H1 (cell line): Measurements from ENCODE around the gene PPP2R2B. TPM values are rescaled to one million over a fixed set of nuclear protein-coding genes. Genes with fewer than 3 reads are reported as not detected.

Experiments used
- CTCF ChIA-PET: fragments of 300-600 bp; sonication (Branson Sonifier 250); formaldehyde crosslinking; loops from one replicate; lab custom pipeline; 2021; ENCODE audit not compliant: partially characterized antibody; lab: Charles Lee
- POLR2A ChIA-PET: fragments of 300-600 bp; sonication (Branson Sonifier 250); formaldehyde crosslinking; loops from one replicate; lab custom pipeline; 2021; ENCODE audit warnings: inconsistent platforms; ENCODE audit not compliant: partially characterized antibody; lab: Charles Lee
- DNase-seq, 2 experiments: peaks; one replicate each; pipeline versions ENCODE4 v3.0.0 to v3.0.0-alpha.2; 2010 to 2022; ENCODE audit warnings: low spot score in 2 of 2, low read depth in 1 of 2, mixed read lengths in 1 of 2
- FAIRE-seq: peaks from 2 replicates; lab custom pipeline; 2011; peaks lifted over from hg19 to GRCh38; lab: Jason Lieb, UNC
- H2AFZ ChIP-seq: 2 replicates; pipeline ENCODE4 v1.8.1; 2012; ENCODE audit warnings: low read length, inconsistent platforms
- H2AK5ac ChIP-seq: 2 replicates; pipeline ENCODE4 v1.6.1; 2013; ENCODE audit warnings: low read depth, low read length
- H2BK120ac ChIP-seq: replicated peaks from 2 replicates; pipeline ENCODE3; 2013; ENCODE audit warnings: low read depth, low read length, inconsistent platforms
- H2BK12ac ChIP-seq: 2 replicates; pipeline ENCODE4 v1.6.1; 2013; ENCODE audit warnings: low read depth, low read length
- H2BK15ac ChIP-seq: 2 replicates; pipeline ENCODE4 v1.6.1; 2013; ENCODE audit warnings: low read length
- H2BK20ac ChIP-seq: 2 replicates; pipeline ENCODE4 v1.6.1; 2013; ENCODE audit warnings: low read length
- H2BK5ac ChIP-seq: 2 replicates; pipeline ENCODE4 v1.6.1; 2013; ENCODE audit warnings: low read depth, low read length
- H3K14ac ChIP-seq: 2 replicates; pipeline ENCODE4 v1.6.1; 2013; ENCODE audit warnings: inconsistent platforms; ENCODE audit not compliant: insufficient read length
- H3K18ac ChIP-seq: 2 replicates; pipeline ENCODE4 v1.6.1; 2013; ENCODE audit warnings: low read length; ENCODE audit errors: extremely low read depth
- H3K23ac ChIP-seq: 2 replicates; pipeline ENCODE4 v1.6.1; 2013; ENCODE audit warnings: inconsistent platforms; ENCODE audit not compliant: insufficient read length
- H3K23me2 ChIP-seq: 2 replicates; pipeline ENCODE4 v1.6.1; 2013; ENCODE audit warnings: low read depth, low read length
- H3K27ac ChIP-seq: 2 replicates; pipeline ENCODE4 v1.6.1; 2011; ENCODE audit warnings: low read depth, low read length, inconsistent platforms
- H3K27me3 ChIP-seq, 4 experiments: replicated peaks in 1 of 4; 1 replicate in 1 of 4; 2 replicates in 3 of 4; pipeline versions ENCODE4 v1.6.1 to v1.8.1; 2011 to 2013; ENCODE audit warnings: low read length in 3 of 4, mild to moderate bottlenecking in 3 of 4, inconsistent platforms in 2 of 4, mixed read lengths in 2 of 4, moderate library complexity in 1 of 4; ENCODE audit not compliant: control insufficient read depth in 3 of 4, insufficient read depth in 3 of 4; ENCODE audit errors: extremely low read depth in 1 of 4
- H3K36me3 ChIP-seq, 4 experiments: 2 replicates each; pipeline versions ENCODE4 v1.6.1 to v1.8.1; 2011 to 2013; ENCODE audit warnings: mild to moderate bottlenecking in 4 of 4, low read length in 3 of 4, moderate library complexity in 2 of 4, control low read depth in 1 of 4, inconsistent platforms in 1 of 4; ENCODE audit not compliant: insufficient read depth in 4 of 4, control insufficient read depth in 2 of 4
- H3K4ac ChIP-seq: replicated peaks from 2 replicates; pipeline ENCODE3; 2013; ENCODE audit warnings: low read length, low read depth, mixed read lengths, inconsistent platforms; ENCODE audit not compliant: insufficient read length
- H3K4me1 ChIP-seq, 4 experiments: replicated peaks in 1 of 4; 1 replicate in 1 of 4; 2 replicates in 3 of 4; pipeline versions ENCODE4 v1.6.1 to v1.8.1; 2011 to 2013; ENCODE audit warnings: low read length in 3 of 4, inconsistent platforms in 2 of 4, mixed read lengths in 1 of 4; ENCODE audit not compliant: insufficient read depth in 4 of 4, control insufficient read depth in 3 of 4
- H3K4me2 ChIP-seq, 2 experiments: 2 replicates each; pipeline versions ENCODE4 v1.6.1 to v1.8.1; 2011 to 2013; ENCODE audit warnings: low read depth in 2 of 2, low read length in 2 of 2, control low read depth in 1 of 2, inconsistent platforms in 1 of 2, mild to moderate bottlenecking in 1 of 2; ENCODE audit not compliant: insufficient read depth in 1 of 2
- H3K4me3 ChIP-seq, 4 experiments: fragments of 200-600, 300-600 bp in 1 of 4; sonication (generic), shearing (Covaris generic), sonication (Bioruptor Twin) in 1 of 4; 2 replicates each; pipeline versions ENCODE4 v1.5.1 to v1.8.1; 2011 to 2016; ENCODE audit warnings: low read length in 4 of 4, low read depth in 3 of 4, control low read depth in 2 of 4, inconsistent platforms in 2 of 4, mild to moderate bottlenecking in 2 of 4, mixed read lengths in 1 of 4, moderate library complexity in 1 of 4; ENCODE audit not compliant: insufficient read depth in 2 of 4; ENCODE audit errors: extremely low read depth in 1 of 4
- H3K56ac ChIP-seq: replicated peaks from 2 replicates; pipeline ENCODE3; 2013; ENCODE audit warnings: low read depth, mild to moderate bottlenecking, mixed read lengths, low read length, inconsistent platforms; ENCODE audit not compliant: insufficient read length
- H3K79me1 ChIP-seq: 2 replicates; pipeline ENCODE4 v1.6.1; 2013; ENCODE audit warnings: low read depth, low read length, control low read depth
- H3K79me2 ChIP-seq, 2 experiments: 2 replicates each; pipeline versions ENCODE4 v1.6.1 to v1.8.1; 2012 to 2013; ENCODE audit warnings: low read length in 2 of 2, mild to moderate bottlenecking in 2 of 2, inconsistent platforms in 1 of 2; ENCODE audit not compliant: insufficient read depth in 2 of 2, control insufficient read depth in 1 of 2
- H3K9ac ChIP-seq, 4 experiments: replicated peaks in 1 of 4; 1 replicate in 1 of 4; 2 replicates in 3 of 4; pipeline versions ENCODE4 v1.6.1 to v1.8.1; 2011 to 2013; ENCODE audit warnings: low read depth in 3 of 4, low read length in 3 of 4, control low read depth in 2 of 4, mild to moderate bottlenecking in 2 of 4, moderate library complexity in 2 of 4, inconsistent platforms in 1 of 4; ENCODE audit errors: extremely low read depth in 1 of 4
- H3K9me3 ChIP-seq, 2 experiments: 2 replicates each; pipeline versions ENCODE4 v1.6.1 to v1.8.1; 2012 to 2013; ENCODE audit warnings: mild to moderate bottlenecking in 2 of 2, moderate library complexity in 2 of 2, control low read depth in 1 of 2, inconsistent platforms in 1 of 2, low read depth in 1 of 2, low read length in 1 of 2, mixed read lengths in 1 of 2; ENCODE audit not compliant: insufficient read depth in 2 of 2
- H4K20me1 ChIP-seq, 2 experiments: replicated peaks in 1 of 2; 2 replicates each; pipeline versions ENCODE3 to v1.8.1; 2011 to 2013; ENCODE audit warnings: inconsistent platforms in 2 of 2, low read length in 2 of 2, mild to moderate bottlenecking in 1 of 2; ENCODE audit not compliant: insufficient read depth in 2 of 2, control insufficient read depth in 1 of 2
- H4K5ac ChIP-seq: 2 replicates; pipeline ENCODE4 v1.6.1; 2013; ENCODE audit warnings: low read length, low read depth, mixed read lengths, inconsistent platforms; ENCODE audit not compliant: insufficient read length
- H4K8ac ChIP-seq: 2 replicates; pipeline ENCODE4 v1.8.0; 2013; ENCODE audit warnings: mild to moderate bottlenecking, moderate library complexity, low read length, inconsistent platforms; ENCODE audit not compliant: insufficient read depth; ENCODE audit errors: extremely low read depth
- H4K91ac ChIP-seq: replicated peaks from 2 replicates; pipeline ENCODE3; 2013; ENCODE audit warnings: low read length, mixed read lengths, inconsistent platforms; ENCODE audit not compliant: insufficient read length
- BCL11A ChIP-seq, 2 experiments: IDR thresholded peaks; one replicate each; pipeline ENCODE4 v1.6.1; 2011; ENCODE audit warnings: low read depth in 2 of 2, low read length in 2 of 2, mild to moderate bottlenecking in 2 of 2
- CHD2 ChIP-seq: IDR thresholded peaks from 2 replicates; pipeline ENCODE4 v1.6.1; 2012; ENCODE audit warnings: low read length, improper control_type of control experiment
- JUND ChIP-seq: IDR thresholded peaks from 2 replicates; pipeline ENCODE4 v1.6.1; 2011; ENCODE audit warnings: mild to moderate bottlenecking, improper control_type of control experiment, low read length
- NANOG ChIP-seq: IDR thresholded peaks from 2 replicates; pipeline ENCODE4 v1.6.1; 2011; ENCODE audit warnings: low read length, low read depth, mild to moderate bottlenecking, inconsistent platforms; ENCODE audit not compliant: insufficient read depth, poor library complexity, severe bottlenecking
- POLR2A ChIP-seq, 2 experiments: IDR thresholded peaks; 1 replicate in 1 of 2; 2 replicates in 1 of 2; pipeline ENCODE4 v1.6.1; 2011; ENCODE audit warnings: low read depth in 2 of 2, low read length in 2 of 2, mild to moderate bottlenecking in 2 of 2; ENCODE audit errors: control extremely low read depth in 1 of 2
- RBBP5 ChIP-seq: IDR thresholded peaks from 2 replicates; pipeline ENCODE4 v1.7.1; 2012; ENCODE audit warnings: low read depth, mild to moderate bottlenecking, inconsistent platforms, low read length, moderate library complexity, borderline replicate concordance
- SP1 ChIP-seq: IDR thresholded peaks from 2 replicates; pipeline ENCODE4 v1.6.1; 2011; ENCODE audit warnings: low read depth, low read length
- SP2 ChIP-seq: IDR thresholded peaks from 2 replicates; pipeline ENCODE4 v1.6.1; 2012; ENCODE audit warnings: mild to moderate bottlenecking, low read length, inconsistent platforms
- SP4 ChIP-seq: IDR thresholded peaks from 2 replicates; pipeline ENCODE4 v1.6.1; 2012; ENCODE audit warnings: low read length, inconsistent platforms
- SUZ12 ChIP-seq: fragments of 200-600 bp; sonication (generic); IDR thresholded peaks from 2 replicates; pipeline ENCODE4 v1.6.1; 2012; ENCODE audit warnings: mild to moderate bottlenecking, inconsistent platforms, low read length, moderate library complexity, mixed read lengths
- TAF1 ChIP-seq: IDR thresholded peaks from 2 replicates; pipeline ENCODE4 v1.6.1; 2011; ENCODE audit warnings: mild to moderate bottlenecking, low read depth, low read length
- TBP ChIP-seq: IDR thresholded peaks from 2 replicates; pipeline ENCODE4 v1.6.1; 2011; ENCODE audit warnings: low read depth, low read length, improper control_type of control experiment
- TEAD4 ChIP-seq: IDR thresholded peaks from 2 replicates; pipeline ENCODE4 v1.6.1; 2012; ENCODE audit warnings: low read depth, low read length, inconsistent platforms, mixed read lengths
- WGBS, 2 experiments: shearing (Covaris generic) in 1 of 2; methylation state at CpG; one replicate each; pipeline versions ENCODE4 v1.1.6 to v1.1.7; 2013 to 2015; ENCODE audit warnings: low lambda C conversion rate in 2 of 2, mixed read lengths in 2 of 2, inconsistent platforms in 1 of 2, low coverage in 1 of 2, missing lambda C conversion rate in 1 of 2; ENCODE audit not compliant: insufficient replicate concordance in 2 of 2, insufficient coverage in 1 of 2, insufficient read length in 1 of 2; ENCODE audit errors: extremely low coverage in 1 of 2, missing lambda C conversion rate in 1 of 2; 5-methylcytosine and 5-hydroxymethylcytosine counted together
- polyA plus RNA-seq, 7 experiments: library from polyadenylated mRNA; depleted of rRNA in 3 of 7; stranded (reverse) in 5 of 7; unstranded in 2 of 7; fragments of >200 nt in 5 of 7; fragments of 200-250 nt in 2 of 7; gene quantifications; 1 replicate in 5 of 7; 2 replicates in 1 of 7; 4 replicates in 1 of 7; pipeline versions ENCODE4 v1.2.1 to v1.2.3, GENCODE V29; 2011 to 2013; ENCODE audit warnings: missing spikeins in 2 of 7, mixed read lengths in 2 of 7
- total RNA-seq: library from RNA; stranded (reverse); fragmentation: NEBNext Ultra II Directional; extraction: Animal tissue kit (Norgen Biotek cat#: 25700); gene quantifications from 2 replicates; pipeline ENCODE4 v1.2.1, GENCODE V29; 2021
- TF ChIP-seq, protein P1 (sequence below): IDR thresholded peaks from 2 replicates; pipeline ENCODE4 v1.6.1; 2012; ENCODE audit warnings: inconsistent platforms

PPP2R2B gene
- total and polyA plus RNA-seq, 2 of the 8 experiments (the other 6 are each of a cell fraction or from before 2014, with no cell fraction given): 21.1 to 37.1 TPM

DNA sequence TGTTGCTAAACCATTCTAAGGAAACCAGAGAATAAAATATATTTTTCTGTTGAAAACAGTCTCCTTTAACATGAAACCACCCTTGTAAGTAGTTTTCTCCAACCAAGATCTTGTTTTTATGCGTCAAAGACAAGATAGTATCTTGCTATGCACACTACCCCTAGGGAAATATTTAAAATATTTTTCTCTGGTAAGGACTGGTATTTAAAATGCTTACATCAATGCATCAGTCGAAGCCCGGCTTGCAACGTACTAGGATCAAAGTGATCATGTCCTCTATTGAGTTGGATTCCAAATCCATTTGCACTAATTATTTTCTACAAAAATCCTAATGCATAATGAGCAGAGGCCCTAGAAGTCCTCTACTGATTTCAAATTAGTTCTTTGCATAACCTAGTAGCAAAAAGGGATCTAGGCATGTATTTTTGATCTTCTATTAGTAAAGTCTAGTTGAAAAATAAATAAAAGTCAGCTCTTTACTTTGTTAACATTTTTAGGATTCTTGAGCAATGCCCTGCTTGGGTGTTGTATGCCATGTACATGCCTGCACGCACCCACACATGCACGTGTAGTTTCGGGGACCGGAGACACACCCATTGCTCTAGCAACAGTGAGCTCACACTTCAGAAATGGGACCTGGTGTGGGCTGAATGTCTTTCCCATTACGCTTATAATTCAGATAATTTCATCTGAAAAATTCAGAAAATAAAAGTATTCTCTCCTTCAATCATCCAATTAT, 197.5 kb downstream of the PPP2R2B start:
- Histone ChIP-seq H2BK12ac (no peak overlapping the region), H2AK5ac (no peak overlapping the region), H2AFZ (no peak overlapping the region), H3K4me1 (no peaks in the 10 kb centered on the region), H2BK20ac (no peak overlapping the region), H3K56ac (no peak overlapping the region), H4K8ac (no peak overlapping the region), H4K20me1 (peaks cover 0 to 2% of the 10 kb centered on the region in 2 experiments), H3K23ac (no peak overlapping the region), H3K14ac (no peak overlapping the region), H2BK5ac (no peak overlapping the region), H3K9me3 (no peaks in the 10 kb centered on the region), H3K23me2 (no peaks in the 10 kb centered on the region), H4K5ac (no peak overlapping the region), H3K27ac (no peak overlapping the region), H3K4me2 (no peak overlapping the region), H3K79me2 (no peaks in the 10 kb centered on the region), H3K79me1 (no peaks in the 10 kb centered on the region), H4K91ac (no peak overlapping the region), H3K4ac (no peak overlapping the region), H2BK15ac (no peak overlapping the region), H3K27me3 (no peaks in the 10 kb centered on the region; a peak in 1 of 7 replicates), H3K18ac (no peak overlapping the region), H3K36me3 (no peaks in the 10 kb centered on the region), H3K9ac (no peak overlapping the region), H2BK120ac (no peak overlapping the region), H3K4me3 (no peak overlapping the region)
- DNase-seq: no peak
- POLR2A ChIA-PET: no interaction called here
- CTCF ChIA-PET: interaction anchor here (0.7 to 1.1 kb wide), 4 partner anchors 9 to 174 kb away, joined by 3 to 5 read pairs (median 4); no protein-coding TSS in a partner anchor
- WGBS, 2 experiments: 94% methylated on average over 9 of the region's 9 CpGs; no CpG with 5 or more reads in 1 of the 2 experiments
- no peak for FAIRE-seq
- TF ChIP-seq CHD2 (no peak), SP2 (no peak), TBP (no peak), TAF1 (no peak), RBBP5 (no peak), SP1 (no peak), NANOG (no peak), POLR2A (IDR thresholded peaks at IDR 0.05; ENCODE audit: control extremely low read depth in 1 of 2, low read depth in 2 of 2, low read length in 2 of 2) (no peak), SP4 (no peak), JUND (no peak), SUZ12 (no peak), TEAD4 (no peak), BCL11A (IDR thresholded peaks at IDR 0.05; ENCODE audit: low read depth in 2 of 2, low read length in 2 of 2) (no peak)
- TF ChIP-seq, protein P1, sequence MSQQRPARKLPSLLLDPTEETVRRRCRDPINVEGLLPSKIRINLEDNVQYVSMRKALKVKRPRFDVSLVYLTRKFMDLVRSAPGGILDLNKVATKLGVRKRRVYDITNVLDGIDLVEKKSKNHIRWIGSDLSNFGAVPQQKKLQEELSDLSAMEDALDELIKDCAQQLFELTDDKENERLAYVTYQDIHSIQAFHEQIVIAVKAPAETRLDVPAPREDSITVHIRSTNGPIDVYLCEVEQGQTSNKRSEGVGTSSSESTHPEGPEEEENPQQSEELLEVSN: no peak
